Measurements from ENCODE around the gene CDCP1.
A peak's percentile ranks its signal among the peaks of the same experiment; 100 is the strongest.
"Not testable (repeated sequence)": the region's sequence is repeated elsewhere in the genome, so short reads cannot be mapped to it uniquely, and the experiment has no call there.

The CDCP1 gene

GRCh38 chr3:45163481-45163880 lies 17.3 kb upstream of the CDCP1 start:
- Mint-ChIP-seq H3K27ac (no peak overlapping the region), H3K36me3 (no peaks in the 10 kb centered on the region), H3K4me3 (no peak overlapping the region), H3K9me3 (no peaks in the 10 kb centered on the region), H3K4me1 (peaks cover 13% of the 10 kb centered on the region)
- ATAC-seq (no peak), DNase-seq (ENCODE audit: low spot score in 2 of 2) (no peak)

GRCh38 chr3:45154641-45155147 lies 8.5 kb upstream of the CDCP1 start:
- ATAC-seq (peak; percentile 62), DNase-seq (ENCODE audit: low spot score in 2 of 2) (no peak)
- Mint-ChIP-seq H3K4me1 (no peaks in the 10 kb centered on the region), H3K27ac (no peak overlapping the region), H3K9me3 (peaks cover 9% of the 10 kb centered on the region), H3K4me3 (no peak overlapping the region), H3K36me3 (no peaks in the 10 kb centered on the region)

DNA sequence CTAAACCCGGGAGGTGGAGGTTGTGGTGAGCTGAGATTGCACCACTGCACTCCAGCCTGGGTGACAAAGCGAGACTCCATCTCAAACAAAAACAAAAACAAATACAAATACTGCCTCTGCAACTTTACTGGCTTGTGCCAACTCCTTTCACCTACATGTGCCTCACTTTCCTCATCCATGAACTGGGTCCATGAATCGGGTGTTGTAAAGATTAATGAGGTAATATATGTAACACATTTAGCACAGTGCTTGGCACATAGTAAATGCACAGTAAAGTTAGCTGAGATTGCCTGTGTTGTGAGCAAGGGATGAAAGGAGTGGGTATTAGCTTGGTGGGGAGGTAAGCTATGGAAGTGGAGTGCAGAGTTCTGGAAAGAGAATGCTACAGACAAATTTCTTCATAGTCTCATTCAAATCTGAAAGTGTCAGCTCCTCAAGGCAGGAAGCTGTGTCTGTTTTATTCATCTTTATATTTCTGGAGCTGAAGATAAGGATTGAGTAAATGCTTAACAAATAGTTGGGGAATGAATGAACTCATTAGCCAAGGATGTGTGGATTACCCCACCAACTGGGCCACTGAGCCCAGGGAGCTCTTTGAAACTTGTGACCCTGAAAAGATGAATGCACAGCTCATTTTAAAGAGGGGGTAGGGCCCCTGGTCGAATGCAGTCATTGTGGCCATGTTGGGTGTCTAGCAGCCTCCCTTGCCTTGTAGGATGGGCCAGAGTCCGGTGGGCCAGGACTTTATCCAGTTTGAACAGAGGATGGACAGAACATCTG lies 7.7 kb upstream of the CDCP1 start:
- DNase-seq (ENCODE audit: low spot score in 2 of 2) (no peak), ATAC-seq (no peak)
- no peak overlapping the region for H3K27ac Mint-ChIP-seq
- H3K4me1 Mint-ChIP-seq, result no peaks in the 10 kb centered on the region
- no peak overlapping the region for H3K4me3 Mint-ChIP-seq
- peaks cover 9% of the 10 kb centered on the region for H3K9me3 Mint-ChIP-seq
- no peaks in the 10 kb centered on the region for H3K36me3 Mint-ChIP-seq

GRCh38 chr3:45152307-45152706 lies 6.1 kb upstream of the CDCP1 start:
- DNase-seq (ENCODE audit: low spot score in 2 of 2) (no peak), ATAC-seq (no peak)
- Mint-ChIP-seq H3K4me3 (no peak overlapping the region), H3K4me1 (no peaks in the 10 kb centered on the region), H3K27ac (no peak overlapping the region), H3K9me3 (peaks cover 9% of the 10 kb centered on the region), H3K36me3 (no peaks in the 10 kb centered on the region)

GRCh38 chr3:45151100-45151499 lies 4.9 kb upstream of the CDCP1 start:
- Mint-ChIP-seq H3K4me1 (peaks cover 8% of the 10 kb centered on the region), H3K4me3 (no peak overlapping the region), H3K9me3 (peaks cover 9% of the 10 kb centered on the region), H3K36me3 (no peaks in the 10 kb centered on the region), H3K27ac (no peak overlapping the region)
- DNase-seq (ENCODE audit: low spot score in 2 of 2) (no peak), ATAC-seq (no peak)

DNA sequence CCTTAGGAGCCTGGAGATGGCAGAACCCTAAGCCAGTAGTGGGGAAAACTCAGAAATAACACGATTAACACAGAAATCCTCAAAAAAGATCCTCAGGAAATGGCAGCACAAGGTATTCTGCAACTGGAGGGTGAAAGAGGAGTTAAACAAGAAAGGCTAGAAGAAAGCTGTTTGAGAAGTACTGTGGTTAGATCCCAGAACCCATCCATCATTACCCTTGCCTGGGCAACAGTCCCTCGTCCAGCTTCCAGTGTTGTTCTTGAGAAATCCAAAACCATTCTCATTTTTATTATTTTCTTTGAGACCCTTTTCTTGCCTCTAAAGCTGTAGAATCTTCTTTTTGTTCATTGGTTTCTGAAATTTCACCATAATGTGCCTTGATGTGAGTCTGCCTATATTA lies 2.7 kb upstream of the CDCP1 start:
- no peak overlapping the region for H3K27ac Mint-ChIP-seq
- peaks cover 9% of the 10 kb centered on the region for H3K9me3 Mint-ChIP-seq
- ATAC-seq (no peak), DNase-seq (ENCODE audit: low spot score in 2 of 2) (no peak)
- peaks cover 17% of the 10 kb centered on the region for H3K4me1 Mint-ChIP-seq
- H3K36me3 Mint-ChIP-seq, result no peaks in the 10 kb centered on the region
- no peak overlapping the region for H3K4me3 Mint-ChIP-seq

DNA sequence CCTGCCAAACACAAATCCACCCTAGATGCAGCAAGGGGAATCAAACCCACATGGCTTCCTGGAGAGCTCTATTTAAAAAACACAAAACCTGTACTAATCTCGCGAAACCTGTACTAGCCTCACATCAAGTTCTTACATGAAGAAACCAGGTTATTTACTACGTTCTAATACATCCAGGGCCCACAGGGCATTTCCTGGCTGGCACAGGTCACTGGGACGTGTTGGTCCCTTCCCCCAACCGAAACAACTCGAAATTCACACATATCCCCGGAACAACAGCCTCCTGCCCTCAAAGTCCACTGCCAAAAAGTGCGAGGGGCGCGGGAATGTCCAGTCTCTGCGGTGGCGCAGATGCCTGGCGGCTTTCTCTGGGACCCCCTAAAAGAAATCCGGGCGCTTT lies 955 bp downstream of the CDCP1 start:
- peaks cover 17% of the 10 kb centered on the region for H3K4me1 Mint-ChIP-seq
- H3K36me3 Mint-ChIP-seq, result no peaks in the 10 kb centered on the region
- no peak overlapping the region for H3K27ac Mint-ChIP-seq
- DNase-seq (ENCODE audit: low spot score in 2 of 2) (no peak), ATAC-seq (no peak)
- H3K9me3 Mint-ChIP-seq, result peaks cover 3% of the 10 kb centered on the region
- peak overlapping the region; percentile 63 for H3K4me3 Mint-ChIP-seq

GRCh38 chr3:45143673-45144671 lies 2.2 kb downstream of the CDCP1 start:
- H3K4me3 Mint-ChIP-seq, result no peak overlapping the region
- H3K4me1 Mint-ChIP-seq, result peaks cover 17% of the 10 kb centered on the region

DNA sequence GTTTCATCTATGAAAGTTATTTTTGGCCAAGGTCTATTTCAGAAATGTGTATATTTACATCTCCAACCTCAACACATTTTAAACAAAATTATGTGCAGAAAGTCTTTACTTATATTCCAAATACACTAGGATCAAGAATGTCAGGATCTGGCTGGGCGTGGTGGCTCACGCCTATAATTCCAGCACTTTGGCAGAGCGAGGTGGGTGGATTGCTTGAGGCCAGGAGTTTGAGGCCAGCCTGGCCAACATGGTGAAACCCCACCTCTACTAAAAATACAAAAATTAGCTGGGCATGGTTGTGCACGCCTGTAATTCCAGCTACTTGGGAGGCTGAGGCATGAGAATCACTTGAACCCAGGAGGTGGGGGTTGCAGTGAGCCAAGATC lies 5.4 kb downstream of the CDCP1 start:
- H3K9me3 Mint-ChIP-seq; H3K27ac Mint-ChIP-seq; H3K4me3 Mint-ChIP-seq; H3K36me3 Mint-ChIP-seq; DNase-seq (ENCODE audit: low spot score in 2 of 2); ATAC-seq; H3K4me1 Mint-ChIP-seq: not testable (repeated sequence)

More at GRCh38 chr3:45143673-45144671, 2.2 kb downstream of the CDCP1 start:
- no peak overlapping the region for H3K27ac Mint-ChIP-seq
- H3K36me3 Mint-ChIP-seq, result no peaks in the 10 kb centered on the region
- no peaks in the 10 kb centered on the region for H3K9me3 Mint-ChIP-seq
- DNase-seq (ENCODE audit: low spot score in 2 of 2) (no peak), ATAC-seq (no peak)

- Mint-ChIP-seq H3K4me1 (peaks cover 5% of the 10 kb centered on the region), H3K36me3 (no peaks in the 10 kb centered on the region), H3K9me3 (no peaks in the 10 kb centered on the region), H3K27ac (no peak overlapping the region), H3K4me3 (no peak overlapping the region)
- DNase-seq (ENCODE audit: low spot score in 2 of 2) (no peak), ATAC-seq (no peak)
Observed at GRCh38 chr3:45140141-45140769, 5.9 kb downstream of the CDCP1 start.

DNA sequence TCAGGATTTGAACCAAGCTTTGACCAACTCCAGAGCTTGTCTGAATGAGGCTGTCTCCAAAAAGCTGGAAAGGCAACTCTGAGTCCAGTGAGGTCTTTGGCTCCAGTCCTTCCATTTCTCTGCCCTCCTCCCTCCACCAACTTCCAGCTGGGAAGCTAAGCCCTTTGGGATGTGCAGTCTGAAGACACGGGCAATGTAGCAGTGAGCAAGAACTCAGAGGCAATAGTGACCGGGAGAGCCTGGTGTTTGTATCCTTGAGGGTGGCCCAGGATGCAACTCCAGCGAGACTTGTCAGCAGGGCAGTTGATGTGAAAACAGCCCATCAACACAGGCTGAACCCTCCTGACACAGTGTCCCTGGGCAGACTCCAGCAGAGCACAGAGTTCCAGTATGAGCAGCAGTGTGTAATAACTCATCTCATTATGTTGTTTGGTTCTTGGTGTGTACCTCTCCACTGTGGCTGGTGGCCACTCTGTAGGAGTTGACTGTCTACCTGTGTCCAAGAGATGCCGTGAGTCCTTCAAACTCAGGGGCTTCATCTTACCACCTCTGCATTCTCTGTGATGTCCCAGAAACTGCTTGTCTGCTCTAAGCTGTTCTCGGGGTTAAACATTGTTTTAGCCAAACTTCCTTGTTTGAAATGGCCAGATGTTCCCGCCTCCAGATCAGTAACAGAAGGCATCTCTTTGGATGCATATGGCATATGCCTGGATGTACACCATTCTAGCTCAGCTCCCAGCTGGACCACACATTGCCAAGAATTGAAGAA lies 6.6 kb downstream of the CDCP1 start:
- ATAC-seq (peak; percentile 31), DNase-seq (ENCODE audit: low spot score in 2 of 2) (no peak)
- H3K9me3 Mint-ChIP-seq, result no peaks in the 10 kb centered on the region
- no peaks in the 10 kb centered on the region for H3K4me1 Mint-ChIP-seq
- H3K27ac Mint-ChIP-seq, result no peak overlapping the region
- H3K4me3 Mint-ChIP-seq, result no peak overlapping the region
- H3K36me3 Mint-ChIP-seq, result no peaks in the 10 kb centered on the region

DNA sequence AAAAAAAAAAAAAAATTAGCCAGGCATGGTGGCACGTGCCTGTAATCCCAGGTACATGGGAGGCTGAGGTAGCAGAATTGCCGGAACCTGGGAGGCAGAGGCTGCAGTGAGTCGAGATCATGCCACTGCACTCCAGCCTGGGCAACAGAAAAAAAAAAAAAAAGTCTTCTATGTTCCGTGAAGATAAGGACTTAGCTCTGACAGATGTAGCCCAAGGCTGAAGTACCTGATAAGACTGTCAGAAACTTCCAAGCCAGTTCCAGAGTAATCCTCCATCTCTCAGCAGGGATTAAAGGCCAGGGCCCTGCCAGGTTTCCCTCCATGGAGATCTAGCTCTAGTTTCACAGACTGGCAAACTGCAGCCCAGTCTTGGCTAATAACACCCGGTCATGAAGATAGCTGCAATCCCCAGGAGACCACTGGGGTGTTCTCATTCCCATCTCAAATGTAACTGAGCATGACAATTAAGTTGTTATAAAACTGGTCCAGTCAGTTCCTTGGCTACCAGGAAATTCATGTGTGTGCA lies 8.5 kb downstream of the CDCP1 start:
- H3K4me3 Mint-ChIP-seq, result no peak overlapping the region
- no peaks in the 10 kb centered on the region for H3K36me3 Mint-ChIP-seq
- H3K4me1 Mint-ChIP-seq, result no peaks in the 10 kb centered on the region
- H3K9me3 Mint-ChIP-seq, result no peaks in the 10 kb centered on the region
- ATAC-seq (no peak), DNase-seq (ENCODE audit: low spot score in 2 of 2) (no peak)
- no peak overlapping the region for H3K27ac Mint-ChIP-seq

DNA sequence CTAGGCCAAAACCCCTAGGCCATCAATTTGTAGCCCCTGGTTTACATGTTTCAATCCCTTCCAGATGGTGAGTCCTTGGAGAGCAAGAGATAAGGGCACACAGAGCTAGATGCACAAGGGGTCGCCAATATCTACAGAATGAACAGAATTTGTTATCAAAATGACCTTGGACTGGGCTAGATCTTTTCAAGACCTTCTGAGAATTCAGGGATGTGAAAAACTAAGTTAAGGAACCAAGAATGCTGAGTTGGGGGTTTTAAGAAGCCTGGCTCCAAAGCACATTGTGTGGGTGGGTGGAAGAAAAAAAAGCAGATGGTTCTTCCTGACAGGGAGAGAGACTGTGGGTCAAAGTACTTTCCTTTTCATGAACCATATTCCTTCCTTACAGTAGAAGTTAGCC lies 10.2 kb downstream of the CDCP1 start:
- Mint-ChIP-seq H3K36me3 (no peaks in the 10 kb centered on the region), H3K9me3 (no peaks in the 10 kb centered on the region), H3K4me1 (no peaks in the 10 kb centered on the region), H3K4me3 (no peak overlapping the region), H3K27ac (no peak overlapping the region)
- ATAC-seq (no peak), DNase-seq (ENCODE audit: low spot score in 2 of 2) (no peak)

- Mint-ChIP-seq H3K9me3 (no peaks in the 10 kb centered on the region), H3K36me3 (no peaks in the 10 kb centered on the region), H3K4me1 (no peaks in the 10 kb centered on the region), H3K27ac (no peak overlapping the region), H3K4me3 (no peak overlapping the region)
- DNase-seq (ENCODE audit: low spot score in 2 of 2) (no peak), ATAC-seq (no peak)
Observed at GRCh38 chr3:45134758-45135521, 11.2 kb downstream of the CDCP1 start.
